Stomach (tissue), 9 donors: Measurements from ENCODE around the gene ECE1. TPM values are rescaled to one million over a fixed set of nuclear protein-coding genes. Genes with fewer than 3 reads are reported as not detected.

ENCODE experiments used
- DNase-seq, 2 donors: peaks; one replicate each; pipeline versions ENCODE4 v3.0.0 to v3.0.0-alpha.2; 2013 to 2019
- H3K27ac ChIP-seq, 5 donors: fragments of 200-600 bp in 4 of 5; sonication (generic) in 4 of 5; one replicate each; pipeline ENCODE4 v1.5.1; 2013 to 2019; ENCODE audit warnings: mild to moderate bottlenecking in 1 of 5, moderate library complexity in 1 of 5
- H3K27me3 ChIP-seq, 3 donors: fragments of 200-600 bp; sonication (generic); one replicate each; pipeline ENCODE4 v1.5.1; 2017 to 2019; ENCODE audit warnings: mixed run types in 1 of 3
- H3K36me3 ChIP-seq, 4 donors: fragments of 200-600 bp; sonication (generic); 1 replicate in 3 of 4; 2 replicates in 1 of 4; pipeline ENCODE4 v1.5.1; 2016 to 2019
- H3K4me1 ChIP-seq, 4 donors: fragments of 200-600 bp; sonication (generic); one replicate each; pipeline ENCODE4 v1.5.1; 2016 to 2019
- H3K4me3 ChIP-seq, 4 donors: fragments of 200-600 bp; sonication (generic) in 3 of 4; one replicate each; pipeline ENCODE4 v1.5.1; 2016 to 2019; ENCODE audit warnings: mild to moderate bottlenecking in 1 of 4
- H3K9me3 ChIP-seq, 4 donors: fragments of 200-600 bp; sonication (generic); one replicate each; pipeline ENCODE4 v1.5.1; 2016 to 2019
- CTCF ChIP-seq, 7 experiments: fragments of 450-650 bp in 4 of 7; fragments of 200-600 bp in 3 of 7; sonication (generic) in 3 of 7; IDR thresholded peaks; one replicate each; pipeline ENCODE4 v1.5.1; 2016 to 2019; ENCODE audit warnings: antibody characterized with exemption in 7 of 7, control low read depth in 2 of 7, mild to moderate bottlenecking in 1 of 7
- EP300 ChIP-seq: sonication (generic); formaldehyde crosslinking; IDR thresholded peaks from one replicate; pipeline ENCODE4 v1.6.1; 2017; ENCODE audit warnings: antibody characterized with exemption
- POLR2A ChIP-seq, 4 donors: fragments of 450-650 bp; IDR thresholded peaks; one replicate each; pipeline ENCODE4 v1.6.1; 2016; ENCODE audit warnings: antibody characterized with exemption in 4 of 4, control low read depth in 2 of 4, mild to moderate bottlenecking in 1 of 4, moderate library complexity in 1 of 4
- POLR2AphosphoS5 ChIP-seq, 3 donors: sonication (generic); formaldehyde crosslinking; IDR thresholded peaks; one replicate each; pipeline ENCODE4 v1.6.1; 2016; ENCODE audit warnings: antibody characterized with exemption in 3 of 3
- WGBS, 5 donors: extraction: QIAGEN DNeasy Blood & Tissue Kit in 3 of 5; methylation state at CpG; one replicate each; pipeline versions ENCODE4 v1.1.5 to v1.1.7; 2013 to 2018; 5-methylcytosine and 5-hydroxymethylcytosine counted together
- intact Hi-C: fragments of 100-400 bp; cut with DNase I; formaldehyde crosslinking; loops from one replicate; pipeline ENCODE4 v1.15.1; 2023; ENCODE audit warnings: low total_unique reads
- polyA plus RNA-seq, 3 donors: library from polyadenylated mRNA; stranded (reverse); fragments of 200-250 nt; gene quantifications; one replicate each; pipeline ENCODE4 v1.2.3, GENCODE V29; 2013
- total RNA-seq, 5 donors: library from RNA; depleted of rRNA; stranded (reverse); fragments of >200 nt; gene quantifications; one replicate each; pipeline versions ENCODE4 v1.1.0 to v1.2.3, GENCODE V29; 2014 to 2016
- donor health status: healthy with polysubstance abuse.
- donor health status: Bipolar disorder and iron deficiency.
- donor health status: healthy.

The ECE1 gene
- total and polyA plus RNA-seq, 8 donors = 17.6 to 574 (median 42.6) TPM

DNA sequence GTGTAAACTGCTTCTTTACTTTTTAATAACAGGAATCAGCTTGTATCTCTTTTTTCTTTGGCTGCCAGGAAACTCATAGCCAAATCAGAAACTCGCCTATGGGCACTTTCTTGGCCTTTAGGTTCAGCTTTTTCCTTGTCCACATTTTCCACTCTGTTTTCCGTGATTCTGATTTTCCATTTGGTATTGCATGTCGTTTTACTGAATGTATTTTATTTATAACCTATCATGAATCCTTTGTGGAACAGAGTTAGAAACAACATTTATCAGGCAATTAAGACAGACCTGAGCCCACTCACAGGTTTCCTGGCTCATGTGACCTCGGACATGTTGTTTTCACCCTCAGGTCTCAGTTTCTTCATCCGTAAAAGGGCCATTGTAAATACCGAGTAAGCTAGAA lies 5.3 kb upstream of the ECE1 start:
- H3K27ac ChIP-seq = peak overlapping the region in 3 of 5 donors; percentile 80 to 90 (median 86)
- WGBS, 5 donors = 71 to 89% (median 83%) methylated on average over 6 of the region's 6 CpGs
- no peak for TF ChIP-seq CTCF (IDR thresholded peaks at IDR 0.05)
- no peak for TF ChIP-seq POLR2A (IDR thresholded peaks at IDR 0.05)
- no peak for TF ChIP-seq EP300
- no peak for TF ChIP-seq POLR2AphosphoS5 (IDR thresholded peaks at IDR 0.05)
- no peak overlapping the region for H3K4me3 ChIP-seq
- H3K4me1 ChIP-seq = peaks cover 53 to 93% (median 81%) of the 10 kb centered on the region in 4 donors
- intact Hi-C loops = no loop called here
- no peaks in the 10 kb centered on the region for H3K36me3 ChIP-seq
- no peak for DNase-seq
- no peaks in the 10 kb centered on the region for H3K9me3 ChIP-seq
- no peaks in the 10 kb centered on the region for H3K27me3 ChIP-seq

- H3K36me3 ChIP-seq = no peaks in the 10 kb centered on the region
- intact Hi-C loops = no loop called here
- peak in 1 of 2 donors; percentile 4 for DNase-seq
- no peaks in the 10 kb centered on the region for H3K27me3 ChIP-seq
- no peaks in the 10 kb centered on the region for H3K9me3 ChIP-seq
- 79 to 95% (median 85%) methylated on average over 1 of the region's 1 CpG for WGBS, 5 donors
- H3K27ac ChIP-seq = peak overlapping the region in 4 of 5 donors; percentile 54 to 90 (median 83)
- peaks cover 55 to 95% (median 81%) of the 10 kb centered on the region in 4 donors for H3K4me1 ChIP-seq
- no peak overlapping the region for H3K4me3 ChIP-seq
- TF ChIP-seq EP300 (no peak), POLR2A (IDR thresholded peaks at IDR 0.05) (no peak), CTCF (IDR thresholded peaks at IDR 0.05) (no peak), POLR2AphosphoS5 (IDR thresholded peaks at IDR 0.05) (no peak)
Observed at GRCh38 chr1:21295002-21295401, 4.7 kb upstream of the ECE1 start.

- intact Hi-C loops = no loop called here
- 42 to 62% (median 43%) methylated on average over 13 of the region's 13 CpGs for WGBS, 5 donors
- peak; percentile 71 to 82 for DNase-seq
Observed at GRCh38 chr1:21294266-21294989, 4.2 kb upstream of the ECE1 start.

More at GRCh38 chr1:21294266-21294989, 4.2 kb upstream of the ECE1 start:
- no peaks in the 10 kb centered on the region for H3K9me3 ChIP-seq
- H3K4me3 ChIP-seq = peak overlapping the region in 1 of 4 donors; percentile 4
- no peaks in the 10 kb centered on the region for H3K27me3 ChIP-seq
- peak overlapping the region; percentile 54 to 90 (median 80) for H3K27ac ChIP-seq
- TF ChIP-seq POLR2AphosphoS5 (IDR thresholded peaks at IDR 0.05) = no peak
- no peak for TF ChIP-seq EP300
- TF ChIP-seq POLR2A (IDR thresholded peaks at IDR 0.05) = no peak
- TF ChIP-seq CTCF (IDR thresholded peaks at IDR 0.05) = no peak
- peaks cover 60 to 95% (median 84%) of the 10 kb centered on the region in 4 donors for H3K4me1 ChIP-seq
- H3K36me3 ChIP-seq = no peaks in the 10 kb centered on the region
